ENCODE results near the gene OTOS.

DNA sequence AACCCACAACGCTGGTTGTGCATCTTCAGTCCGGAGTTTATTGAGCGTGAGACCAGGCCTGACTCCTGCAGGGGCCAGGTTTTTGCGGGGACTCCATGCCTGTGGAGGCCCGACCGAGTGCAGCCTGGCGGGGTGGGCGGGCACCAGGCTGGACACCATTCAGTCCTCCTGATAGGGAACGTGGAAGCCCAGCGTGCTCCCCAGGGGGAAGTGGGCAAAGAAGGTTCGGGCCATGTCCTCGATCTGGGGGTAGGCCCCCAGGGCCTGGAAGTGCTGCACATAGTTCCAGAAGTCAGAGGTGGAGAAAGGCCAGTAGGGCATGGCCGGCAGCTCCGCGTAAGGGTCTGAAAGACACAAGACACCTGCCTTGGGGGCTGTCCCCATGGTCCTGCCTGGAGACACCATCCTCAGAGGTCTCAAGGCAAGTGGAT, 1.4 kb downstream of the OTOS start:
- TF ChIP-seq, protein P1, sequence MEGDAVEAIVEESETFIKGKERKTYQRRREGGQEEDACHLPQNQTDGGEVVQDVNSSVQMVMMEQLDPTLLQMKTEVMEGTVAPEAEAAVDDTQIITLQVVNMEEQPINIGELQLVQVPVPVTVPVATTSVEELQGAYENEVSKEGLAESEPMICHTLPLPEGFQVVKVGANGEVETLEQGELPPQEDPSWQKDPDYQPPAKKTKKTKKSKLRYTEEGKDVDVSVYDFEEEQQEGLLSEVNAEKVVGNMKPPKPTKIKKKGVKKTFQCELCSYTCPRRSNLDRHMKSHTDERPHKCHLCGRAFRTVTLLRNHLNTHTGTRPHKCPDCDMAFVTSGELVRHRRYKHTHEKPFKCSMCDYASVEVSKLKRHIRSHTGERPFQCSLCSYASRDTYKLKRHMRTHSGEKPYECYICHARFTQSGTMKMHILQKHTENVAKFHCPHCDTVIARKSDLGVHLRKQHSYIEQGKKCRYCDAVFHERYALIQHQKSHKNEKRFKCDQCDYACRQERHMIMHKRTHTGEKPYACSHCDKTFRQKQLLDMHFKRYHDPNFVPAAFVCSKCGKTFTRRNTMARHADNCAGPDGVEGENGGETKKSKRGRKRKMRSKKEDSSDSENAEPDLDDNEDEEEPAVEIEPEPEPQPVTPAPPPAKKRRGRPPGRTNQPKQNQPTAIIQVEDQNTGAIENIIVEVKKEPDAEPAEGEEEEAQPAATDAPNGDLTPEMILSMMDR (IDR thresholded peaks at IDR 0.05): no peak
- TF ChIP-seq EZH2 (IDR thresholded peaks at IDR 0.05; ENCODE audit: borderline replicate concordance, insufficient read depth, low read depth, low read length, poor library complexity, severe bottlenecking): no peak
